ENCODE measurements around the gene ZNF341. TPM values are rescaled to one million over a fixed set of nuclear protein-coding genes. Genes with fewer than 3 reads are reported as not detected.

Gene ZNF341
- total and polyA plus RNA-seq, 2 experiments from 2014 or later = 4.3 to 6.1 TPM

DNA sequence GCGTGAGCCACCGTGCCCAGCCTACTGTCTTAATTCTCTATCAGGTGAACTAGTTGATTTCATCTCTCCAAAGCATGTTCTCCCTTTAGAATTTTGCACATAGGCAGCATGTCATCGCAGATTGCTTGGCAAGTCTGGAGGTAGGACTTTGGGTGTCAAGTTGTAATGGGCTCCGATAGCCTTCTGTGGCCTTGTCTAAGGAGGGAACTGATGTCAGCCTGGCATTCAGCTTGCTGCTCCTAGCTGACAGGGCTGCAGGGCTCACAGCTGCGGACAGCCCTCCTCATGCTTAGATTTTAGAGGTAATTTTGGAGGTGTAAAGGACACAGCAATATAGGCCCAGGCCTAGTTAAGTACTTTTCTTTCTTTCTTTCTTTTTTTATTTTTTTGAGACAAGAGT is 90.6 kb downstream of the ZNF341 start:
- Histone ChIP-seq H4K20me1 (replicated peaks; ENCODE audit: insufficient read depth) (peaks cover 48% of the 10 kb centered on the region), H3K27ac (ENCODE audit: low read depth) (no peak overlapping the region), H3K4me3 (no peak overlapping the region), H3K9me2 (ENCODE audit: insufficient read depth) (0 out of 2 replicates have a peak, but pooled peaks cover 2% of the 10 kb centered on the region), H3F3A (replicated peaks; ENCODE audit: low read depth) (0 out of 2 replicates have a peak, but pooled peaks cover 2% of the 10 kb centered on the region), H3K79me2 (replicated peaks; ENCODE audit: insufficient read depth) (peaks cover 96% of the 10 kb centered on the region), H3K4me2 (no peak overlapping the region), H3K27me3 (ENCODE audit: insufficient read depth) (no peaks in the 10 kb centered on the region), H2AFZ (no peak overlapping the region), H3K36me3 (ENCODE audit: insufficient read depth) (no peaks in the 10 kb centered on the region), H3K4me1 (ENCODE audit: insufficient read depth) (peaks cover 19% of the 10 kb centered on the region)
- Mint-ChIP-seq H3K4me3 (no peak overlapping the region), H3K4me1 (peaks cover 31% of the 10 kb centered on the region), H3K27ac (no peak overlapping the region), H3K27me3 (ENCODE audit: insufficient read depth, low read depth, poor library complexity) (peaks cover 5% of the 10 kb centered on the region), H3K9me3 (no peaks in the 10 kb centered on the region), H3K36me3 (ENCODE audit: low read depth) (no peaks in the 10 kb centered on the region)
- ATAC-seq (no peak), DNase-seq (ENCODE audit: low spot score) (no peak)
- TF ChIP-seq ZNF114 (CRISPR knock-in tag; IDR thresholded peaks at IDR 0.05) = no peak

DNA sequence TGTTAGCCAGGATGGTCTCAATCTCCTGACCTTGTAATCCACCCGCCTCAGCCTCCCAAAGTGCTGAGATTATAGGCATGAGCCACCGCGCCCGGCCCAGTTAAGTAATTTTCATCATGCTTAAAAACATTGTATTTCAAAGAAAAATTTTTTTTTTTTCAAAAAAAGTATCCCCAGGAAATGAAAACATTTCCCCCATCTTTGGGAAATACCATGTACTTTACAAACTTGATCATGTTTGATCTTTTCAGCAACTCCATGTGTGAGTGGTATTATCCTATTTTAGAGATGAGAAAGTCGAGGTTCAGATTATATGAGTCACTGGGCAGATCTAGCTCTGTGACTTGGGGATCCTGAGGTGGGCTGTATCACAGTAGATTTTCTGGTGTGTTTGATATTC is 91.2 kb downstream of the ZNF341 start:
- H3K27me3 Mint-ChIP-seq (ENCODE audit: insufficient read depth, low read depth, poor library complexity) = peaks cover 5% of the 10 kb centered on the region
- peaks cover 32% of the 10 kb centered on the region for H3K4me1 Mint-ChIP-seq
- DNase-seq (ENCODE audit: low spot score) = no peak
- Histone ChIP-seq H3F3A (replicated peaks; ENCODE audit: low read depth) (0 out of 2 replicates have a peak, but pooled peaks cover 2% of the 10 kb centered on the region), H3K27ac (ENCODE audit: low read depth) (no peak overlapping the region), H3K9me2 (ENCODE audit: insufficient read depth) (0 out of 2 replicates have a peak, but pooled peaks cover 2% of the 10 kb centered on the region), H3K27me3 (ENCODE audit: insufficient read depth) (no peaks in the 10 kb centered on the region), H3K4me2 (no peak overlapping the region), H3K4me1 (ENCODE audit: insufficient read depth) (peaks cover 22% of the 10 kb centered on the region), H3K79me2 (replicated peaks; ENCODE audit: insufficient read depth) (peaks cover 96% of the 10 kb centered on the region), H4K20me1 (replicated peaks; ENCODE audit: insufficient read depth) (peaks cover 49% of the 10 kb centered on the region), H2AFZ (no peak overlapping the region), H3K4me3 (no peak overlapping the region), H3K36me3 (ENCODE audit: insufficient read depth) (no peaks in the 10 kb centered on the region)
- no peak overlapping the region for H3K4me3 Mint-ChIP-seq
- no peak overlapping the region for H3K27ac Mint-ChIP-seq
- H3K9me3 Mint-ChIP-seq = no peaks in the 10 kb centered on the region
- ATAC-seq = no peak
- no peaks in the 10 kb centered on the region for H3K36me3 Mint-ChIP-seq (ENCODE audit: low read depth)
- TF ChIP-seq JUNB (IDR thresholded peaks at IDR 0.05; ENCODE audit: unreplicated experiment) (no peak), ZNF114 (CRISPR knock-in tag; IDR thresholded peaks at IDR 0.05) (no peak), CREB1 (CRISPR knock-in tag; IDR thresholded peaks at IDR 0.05; ENCODE audit: low read depth) (no peak), EZH2 (IDR thresholded peaks at IDR 0.05; ENCODE audit: low read depth, unreplicated experiment) (no peak), ZNF331 (CRISPR knock-in tag; IDR thresholded peaks at IDR 0.05; ENCODE audit: low read depth) (no peak), NANOG (IDR thresholded peaks at IDR 0.05; ENCODE audit: borderline replicate concordance) (no peak), POLR2AphosphoS5 (IDR thresholded peaks at IDR 0.05; ENCODE audit: low read depth) (no peak), EZH2phosphoT487 (IDR thresholded peaks at IDR 0.05; ENCODE audit: unreplicated experiment) (no peak), STAT1 (IDR thresholded peaks at IDR 0.05; ENCODE audit: unreplicated experiment) (no peak)
- TF ChIP-seq, protein P1, sequence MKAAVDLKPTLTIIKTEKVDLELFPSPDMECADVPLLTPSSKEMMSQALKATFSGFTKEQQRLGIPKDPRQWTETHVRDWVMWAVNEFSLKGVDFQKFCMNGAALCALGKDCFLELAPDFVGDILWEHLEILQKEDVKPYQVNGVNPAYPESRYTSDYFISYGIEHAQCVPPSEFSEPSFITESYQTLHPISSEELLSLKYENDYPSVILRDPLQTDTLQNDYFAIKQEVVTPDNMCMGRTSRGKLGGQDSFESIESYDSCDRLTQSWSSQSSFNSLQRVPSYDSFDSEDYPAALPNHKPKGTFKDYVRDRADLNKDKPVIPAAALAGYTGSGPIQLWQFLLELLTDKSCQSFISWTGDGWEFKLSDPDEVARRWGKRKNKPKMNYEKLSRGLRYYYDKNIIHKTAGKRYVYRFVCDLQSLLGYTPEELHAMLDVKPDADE (IDR thresholded peaks at IDR 0.05) = no peak
- TF ChIP-seq, protein P2, sequence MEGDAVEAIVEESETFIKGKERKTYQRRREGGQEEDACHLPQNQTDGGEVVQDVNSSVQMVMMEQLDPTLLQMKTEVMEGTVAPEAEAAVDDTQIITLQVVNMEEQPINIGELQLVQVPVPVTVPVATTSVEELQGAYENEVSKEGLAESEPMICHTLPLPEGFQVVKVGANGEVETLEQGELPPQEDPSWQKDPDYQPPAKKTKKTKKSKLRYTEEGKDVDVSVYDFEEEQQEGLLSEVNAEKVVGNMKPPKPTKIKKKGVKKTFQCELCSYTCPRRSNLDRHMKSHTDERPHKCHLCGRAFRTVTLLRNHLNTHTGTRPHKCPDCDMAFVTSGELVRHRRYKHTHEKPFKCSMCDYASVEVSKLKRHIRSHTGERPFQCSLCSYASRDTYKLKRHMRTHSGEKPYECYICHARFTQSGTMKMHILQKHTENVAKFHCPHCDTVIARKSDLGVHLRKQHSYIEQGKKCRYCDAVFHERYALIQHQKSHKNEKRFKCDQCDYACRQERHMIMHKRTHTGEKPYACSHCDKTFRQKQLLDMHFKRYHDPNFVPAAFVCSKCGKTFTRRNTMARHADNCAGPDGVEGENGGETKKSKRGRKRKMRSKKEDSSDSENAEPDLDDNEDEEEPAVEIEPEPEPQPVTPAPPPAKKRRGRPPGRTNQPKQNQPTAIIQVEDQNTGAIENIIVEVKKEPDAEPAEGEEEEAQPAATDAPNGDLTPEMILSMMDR (conservative IDR thresholded peaks at IDR 0.05; ENCODE audit: low read depth in 2 of 2) = no peak
- TF ChIP-seq, protein P3, sequence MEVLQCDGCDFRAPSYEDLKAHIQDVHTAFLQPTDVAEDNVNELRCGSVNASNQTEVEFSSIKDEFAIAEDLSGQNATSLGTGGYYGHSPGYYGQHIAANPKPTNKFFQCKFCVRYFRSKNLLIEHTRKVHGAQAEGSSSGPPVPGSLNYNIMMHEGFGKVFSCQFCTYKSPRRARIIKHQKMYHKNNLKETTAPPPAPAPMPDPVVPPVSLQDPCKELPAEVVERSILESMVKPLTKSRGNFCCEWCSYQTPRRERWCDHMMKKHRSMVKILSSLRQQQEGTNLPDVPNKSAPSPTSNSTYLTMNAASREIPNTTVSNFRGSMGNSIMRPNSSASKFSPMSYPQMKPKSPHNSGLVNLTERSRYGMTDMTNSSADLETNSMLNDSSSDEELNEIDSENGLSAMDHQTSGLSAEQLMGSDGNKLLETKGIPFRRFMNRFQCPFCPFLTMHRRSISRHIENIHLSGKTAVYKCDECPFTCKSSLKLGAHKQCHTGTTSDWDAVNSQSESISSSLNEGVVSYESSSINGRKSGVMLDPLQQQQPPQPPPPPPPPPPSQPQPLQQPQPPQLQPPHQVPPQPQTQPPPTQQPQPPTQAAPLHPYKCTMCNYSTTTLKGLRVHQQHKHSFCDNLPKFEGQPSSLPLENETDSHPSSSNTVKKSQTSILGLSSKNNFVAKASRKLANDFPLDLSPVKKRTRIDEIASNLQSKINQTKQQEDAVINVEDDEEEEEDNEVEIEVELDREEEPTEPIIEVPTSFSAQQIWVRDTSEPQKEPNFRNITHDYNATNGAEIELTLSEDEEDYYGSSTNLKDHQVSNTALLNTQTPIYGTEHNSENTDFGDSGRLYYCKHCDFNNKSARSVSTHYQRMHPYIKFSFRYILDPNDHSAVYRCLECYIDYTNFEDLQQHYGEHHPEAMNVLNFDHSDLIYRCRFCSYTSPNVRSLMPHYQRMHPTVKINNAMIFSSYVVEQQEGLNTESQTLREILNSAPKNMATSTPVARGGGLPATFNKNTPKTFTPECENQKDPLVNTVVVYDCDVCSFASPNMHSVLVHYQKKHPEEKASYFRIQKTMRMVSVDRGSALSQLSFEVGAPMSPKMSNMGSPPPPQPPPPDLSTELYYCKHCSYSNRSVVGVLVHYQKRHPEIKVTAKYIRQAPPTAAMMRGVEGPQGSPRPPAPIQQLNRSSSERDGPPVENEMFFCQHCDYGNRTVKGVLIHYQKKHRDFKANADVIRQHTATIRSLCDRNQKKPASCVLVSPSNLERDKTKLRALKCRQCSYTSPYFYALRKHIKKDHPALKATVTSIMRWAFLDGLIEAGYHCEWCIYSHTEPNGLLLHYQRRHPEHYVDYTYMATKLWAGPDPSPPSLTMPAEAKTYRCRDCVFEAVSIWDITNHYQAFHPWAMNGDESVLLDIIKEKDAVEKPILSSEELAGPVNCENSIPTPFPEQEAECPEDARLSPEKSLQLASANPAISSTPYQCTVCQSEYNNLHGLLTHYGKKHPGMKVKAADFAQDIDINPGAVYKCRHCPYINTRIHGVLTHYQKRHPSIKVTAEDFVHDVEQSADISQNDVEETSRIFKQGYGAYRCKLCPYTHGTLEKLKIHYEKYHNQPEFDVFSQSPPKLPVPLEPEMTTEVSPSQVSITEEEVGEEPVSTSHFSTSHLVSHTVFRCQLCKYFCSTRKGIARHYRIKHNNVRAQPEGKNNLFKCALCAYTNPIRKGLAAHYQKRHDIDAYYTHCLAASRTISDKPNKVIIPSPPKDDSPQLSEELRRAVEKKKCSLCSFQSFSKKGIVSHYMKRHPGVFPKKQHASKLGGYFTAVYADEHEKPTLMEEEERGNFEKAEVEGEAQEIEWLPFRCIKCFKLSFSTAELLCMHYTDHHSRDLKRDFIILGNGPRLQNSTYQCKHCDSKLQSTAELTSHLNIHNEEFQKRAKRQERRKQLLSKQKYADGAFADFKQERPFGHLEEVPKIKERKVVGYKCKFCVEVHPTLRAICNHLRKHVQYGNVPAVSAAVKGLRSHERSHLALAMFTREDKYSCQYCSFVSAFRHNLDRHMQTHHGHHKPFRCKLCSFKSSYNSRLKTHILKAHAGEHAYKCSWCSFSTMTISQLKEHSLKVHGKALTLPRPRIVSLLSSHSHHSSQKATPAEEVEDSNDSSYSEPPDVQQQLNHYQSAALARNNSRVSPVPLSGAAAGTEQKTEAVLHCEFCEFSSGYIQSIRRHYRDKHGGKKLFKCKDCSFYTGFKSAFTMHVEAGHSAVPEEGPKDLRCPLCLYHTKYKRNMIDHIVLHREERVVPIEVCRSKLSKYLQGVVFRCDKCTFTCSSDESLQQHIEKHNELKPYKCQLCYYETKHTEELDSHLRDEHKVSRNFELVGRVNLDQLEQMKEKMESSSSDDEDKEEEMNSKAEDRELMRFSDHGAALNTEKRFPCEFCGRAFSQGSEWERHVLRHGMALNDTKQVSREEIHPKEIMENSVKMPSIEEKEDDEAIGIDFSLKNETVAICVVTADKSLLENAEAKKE (CRISPR knock-in tag; IDR thresholded peaks at IDR 0.05) = no peak

Data from GM23338 (cell line).